ENCODE results near the gene C16orf74.

The C16orf74 gene

DNA sequence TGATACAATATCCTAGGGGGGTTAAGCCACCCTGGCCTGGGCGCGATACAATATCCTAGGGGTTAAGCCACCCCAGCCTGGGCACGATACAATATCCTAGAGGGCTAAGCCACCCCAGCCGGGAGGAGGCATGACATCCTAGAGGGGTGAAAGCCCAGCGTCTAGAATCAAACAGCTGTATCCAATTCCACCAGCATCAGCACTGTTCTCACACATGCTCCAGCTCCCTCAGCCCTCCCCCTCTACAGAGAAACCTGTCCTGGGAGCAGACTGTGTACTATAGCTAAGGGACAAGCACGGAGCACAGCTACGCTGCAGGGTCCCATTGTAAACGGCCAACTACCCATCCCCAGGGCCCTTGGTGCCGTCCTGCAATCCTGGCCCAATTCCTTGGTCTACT is 68.4 kb downstream of the C16orf74 start:
- TF ChIP-seq, protein P1, sequence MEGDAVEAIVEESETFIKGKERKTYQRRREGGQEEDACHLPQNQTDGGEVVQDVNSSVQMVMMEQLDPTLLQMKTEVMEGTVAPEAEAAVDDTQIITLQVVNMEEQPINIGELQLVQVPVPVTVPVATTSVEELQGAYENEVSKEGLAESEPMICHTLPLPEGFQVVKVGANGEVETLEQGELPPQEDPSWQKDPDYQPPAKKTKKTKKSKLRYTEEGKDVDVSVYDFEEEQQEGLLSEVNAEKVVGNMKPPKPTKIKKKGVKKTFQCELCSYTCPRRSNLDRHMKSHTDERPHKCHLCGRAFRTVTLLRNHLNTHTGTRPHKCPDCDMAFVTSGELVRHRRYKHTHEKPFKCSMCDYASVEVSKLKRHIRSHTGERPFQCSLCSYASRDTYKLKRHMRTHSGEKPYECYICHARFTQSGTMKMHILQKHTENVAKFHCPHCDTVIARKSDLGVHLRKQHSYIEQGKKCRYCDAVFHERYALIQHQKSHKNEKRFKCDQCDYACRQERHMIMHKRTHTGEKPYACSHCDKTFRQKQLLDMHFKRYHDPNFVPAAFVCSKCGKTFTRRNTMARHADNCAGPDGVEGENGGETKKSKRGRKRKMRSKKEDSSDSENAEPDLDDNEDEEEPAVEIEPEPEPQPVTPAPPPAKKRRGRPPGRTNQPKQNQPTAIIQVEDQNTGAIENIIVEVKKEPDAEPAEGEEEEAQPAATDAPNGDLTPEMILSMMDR (IDR thresholded peaks at IDR 0.05; ENCODE audit: insufficient read depth, missing control alignments): no peak
- no peak for FAIRE-seq
- no peak for DNase-seq (ENCODE audit: insufficient read length, low spot score)

DNA sequence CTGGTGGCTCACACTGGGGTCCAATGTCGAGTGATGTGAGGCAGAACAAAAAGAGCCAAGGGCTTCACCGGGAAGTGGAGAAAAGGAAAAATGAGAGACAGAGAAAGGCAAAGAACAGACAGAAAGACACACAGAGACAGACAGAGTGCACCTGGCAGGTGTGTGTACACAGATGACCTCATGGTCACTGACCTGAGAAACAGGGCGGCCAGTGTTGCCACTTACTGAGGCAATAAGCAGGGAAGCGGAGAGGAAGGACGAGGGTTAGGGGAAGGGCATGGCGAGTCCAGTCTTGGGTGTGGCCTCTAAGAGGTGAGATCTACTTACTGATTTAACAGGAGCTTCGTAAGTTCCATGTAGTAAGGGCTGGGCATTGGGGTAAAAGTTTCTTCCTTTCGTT is 69.6 kb downstream of the C16orf74 start:
- FAIRE-seq: no peak
- TF ChIP-seq, protein P1 (IDR thresholded peaks at IDR 0.05; ENCODE audit: insufficient read depth, missing control alignments): no peak
- no peak for DNase-seq (ENCODE audit: insufficient read length, low spot score)

DNA sequence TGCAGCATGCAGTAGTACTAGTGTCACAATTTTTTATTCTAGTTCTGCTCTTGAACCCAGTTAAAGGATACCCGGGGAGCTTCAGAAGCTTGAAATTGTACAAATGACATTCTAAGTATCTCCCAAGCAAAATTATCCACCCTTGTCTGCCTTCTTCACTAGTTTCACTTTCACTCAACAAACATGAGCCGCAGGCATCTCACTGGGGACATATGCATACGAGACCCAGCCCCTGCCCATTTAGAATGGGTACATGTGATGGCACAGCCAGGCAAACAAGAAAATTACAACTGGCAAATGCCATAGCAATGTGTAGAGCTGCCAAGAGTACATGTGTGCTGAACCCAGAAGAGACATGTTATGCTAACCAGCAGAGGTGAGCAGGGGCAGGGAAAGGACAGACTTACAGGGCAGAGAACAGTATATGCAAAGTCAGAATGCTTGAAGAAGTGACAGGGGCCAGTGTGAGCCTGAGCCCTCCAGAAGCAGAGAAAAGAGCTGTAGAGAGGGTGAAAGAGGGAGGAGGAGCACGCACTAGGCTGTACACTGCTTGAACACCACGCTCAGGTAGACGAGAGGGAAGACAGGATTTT is 70.4 kb downstream of the C16orf74 start:
- FAIRE-seq (no peak), DNase-seq (ENCODE audit: insufficient read length, low spot score) (no peak)
- TF ChIP-seq, protein P1 (IDR thresholded peaks at IDR 0.05; ENCODE audit: insufficient read depth, missing control alignments): no peak

DNA sequence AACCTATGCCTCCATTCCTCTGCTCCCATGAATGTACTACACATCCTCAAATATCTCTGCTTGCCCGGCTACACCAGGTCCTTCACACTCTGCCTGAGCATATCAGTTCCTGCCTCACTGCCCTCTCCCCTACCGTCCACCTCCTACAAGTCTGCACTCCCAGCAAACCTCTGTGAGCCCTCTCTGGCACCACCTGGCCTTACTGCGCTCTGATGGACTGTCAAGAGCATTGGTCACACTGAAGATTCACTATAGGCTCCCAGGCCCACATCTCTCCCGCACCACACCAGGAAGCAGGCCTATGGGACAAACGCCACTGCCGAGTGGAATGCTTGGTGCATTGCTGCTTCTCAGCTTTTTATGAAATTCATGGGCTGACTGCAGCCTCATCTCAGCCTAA is 71.0 kb downstream of the C16orf74 start:
- TF ChIP-seq, protein P1 (IDR thresholded peaks at IDR 0.05; ENCODE audit: insufficient read depth, missing control alignments): no peak
- DNase-seq (ENCODE audit: insufficient read length, low spot score) (no peak), FAIRE-seq (no peak)

DNA sequence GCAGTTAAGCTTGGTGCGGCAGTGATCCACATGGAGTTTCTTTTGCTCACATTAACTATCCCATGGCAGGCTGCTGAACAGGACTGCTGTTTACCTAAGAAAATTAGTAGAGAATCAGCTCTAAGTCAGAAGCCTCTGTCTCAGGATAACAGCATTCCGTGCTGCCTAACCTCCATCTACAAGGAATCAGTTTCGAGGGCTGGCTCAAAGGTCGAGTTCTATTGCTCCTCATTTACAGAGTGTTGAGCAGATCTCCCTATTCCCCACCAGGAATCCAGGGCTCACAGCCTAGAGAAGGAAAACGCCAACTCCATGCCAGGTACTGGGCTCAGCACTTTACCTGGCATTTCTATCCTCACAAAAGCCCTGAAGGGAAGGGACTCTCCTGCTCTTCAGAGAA is 72.1 kb downstream of the C16orf74 start:
- FAIRE-seq: no peak
- DNase-seq (ENCODE audit: insufficient read length, low spot score): no peak
- TF ChIP-seq, protein P1 (IDR thresholded peaks at IDR 0.05; ENCODE audit: insufficient read depth, missing control alignments): no peak

DNA sequence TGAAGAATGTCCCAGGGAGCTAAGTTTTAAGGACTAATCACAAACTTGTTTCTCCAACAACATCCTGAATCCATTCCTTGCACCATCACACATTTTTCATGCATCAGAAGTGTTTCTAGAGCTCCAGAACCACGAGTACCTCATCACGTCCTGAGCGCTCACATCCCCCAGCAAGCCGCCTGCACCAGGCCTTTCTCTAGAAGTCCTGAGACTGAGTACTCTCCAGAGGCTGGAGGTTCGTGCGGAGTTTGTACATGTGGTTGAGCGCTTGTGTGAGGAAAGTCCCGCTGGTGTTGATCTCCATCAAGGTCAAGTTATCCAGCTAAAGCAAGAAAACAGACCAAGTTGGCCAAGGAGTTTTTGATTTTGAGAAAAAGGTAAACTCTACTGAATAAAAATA is 72.9 kb downstream of the C16orf74 start:
- FAIRE-seq: no peak
- TF ChIP-seq, protein P1 (IDR thresholded peaks at IDR 0.05; ENCODE audit: insufficient read depth, missing control alignments): no peak
- no peak for DNase-seq (ENCODE audit: insufficient read length, low spot score)

DNA sequence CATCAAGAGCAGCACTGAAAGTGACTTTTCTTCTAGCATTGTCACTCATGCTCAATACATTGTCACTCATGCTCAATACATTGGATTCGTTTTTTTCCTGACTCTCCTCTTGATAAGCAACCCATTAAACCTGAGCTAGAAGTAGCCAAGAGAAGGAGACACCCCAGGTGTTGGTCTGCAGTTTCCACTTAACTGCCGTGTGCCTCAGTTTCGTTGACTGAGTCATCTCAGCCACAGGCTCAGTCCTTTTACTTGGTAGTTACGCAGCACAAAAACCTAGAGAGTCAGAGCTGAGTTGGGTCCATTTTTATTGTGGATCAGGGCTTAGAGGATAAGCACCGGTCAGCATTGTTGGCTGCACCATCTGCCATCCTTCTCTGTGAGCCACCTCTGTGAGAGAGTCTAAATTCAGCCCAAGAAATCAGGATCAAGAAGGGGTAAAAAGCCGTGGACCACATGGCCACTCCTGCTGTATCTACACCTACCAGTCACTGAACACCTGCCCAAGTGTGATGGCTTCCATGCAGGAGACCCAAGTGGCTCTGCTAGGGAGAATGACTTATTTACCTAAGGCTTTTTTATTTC is 73.4 kb downstream of the C16orf74 start:
- TF ChIP-seq, protein P1 (IDR thresholded peaks at IDR 0.05; ENCODE audit: insufficient read depth, missing control alignments): no peak
- DNase-seq (ENCODE audit: insufficient read length, low spot score): no peak
- FAIRE-seq: no peak

Data from D721Med (cell line).